DND-41 (cell line): ENCODE results near the gene ATP2B3.

Experiments
- CTCF ChIP-seq: IDR thresholded peaks from 2 replicates; pipeline ENCODE4 v1.5.1; 2012; ENCODE audit warnings: borderline replicate concordance, low read length, moderate library complexity, mild to moderate bottlenecking; ENCODE audit not compliant: poor library complexity, severe bottlenecking; ENCODE audit errors: extremely low read depth
- EZH2 ChIP-seq: IDR thresholded peaks from 3 replicates; pipeline ENCODE4 v1.6.1; 2012; ENCODE audit warnings: borderline replicate concordance, low read depth, mild to moderate bottlenecking, moderate library complexity, low read length, inconsistent platforms; ENCODE audit not compliant: severe bottlenecking

GRCh38 chrX:153526042-153526441 lies 8.6 kb downstream of the ATP2B3 start:
- TF ChIP-seq EZH2 (no peak), CTCF (no peak)
